K562 (cell line): ENCODE measurements around the gene CRLF3. TPM values are rescaled to one million over a fixed set of nuclear protein-coding genes. Genes with fewer than 3 reads are reported as not detected.
A peak's percentile ranks its signal among the peaks of the same experiment; 100 is the strongest.

Experiments used
- ATAC-seq: fragments of 200-7000 bp; cut with Tn5 transposase; 3 replicates; pipeline ENCODE4 v1.9.1; 2020; ENCODE audit warnings: moderate library complexity
- BruUV-seq: library from RNA; stranded (reverse); fragments of 400-500 nt; replicated peaks from 2 replicates; lab custom pipeline; 2021; lab: Mats Ljungman, UMichigan
- CTCF ChIA-PET: fragments of 300-600 bp; formaldehyde crosslinking; extraction: SDS; loops from one replicate; lab custom pipeline; 2021; ENCODE audit warnings: low intra/inter-chr PET ratio; lab: Yijun Ruan, JAX
- POLR2A ChIA-PET: fragments of 300-600, 350-650 bp; sonication (Branson Sonifier 250); formaldehyde crosslinking; extraction: SDS; loops from one replicate; lab custom pipeline; 2021; ENCODE audit warnings: antibody characterized with exemption, inconsistent platforms; lab: Yijun Ruan, JAX
- DNase-seq, 4 experiments: peaks; one replicate each; pipeline versions ENCODE4 v3.0.0 to v3.0.0-alpha.2; 2011 to 2018; ENCODE audit warnings: low spot score in 3 of 4, mixed read lengths in 3 of 4; ENCODE audit errors: extremely low read depth in 1 of 4
- FAIRE-seq: peaks from 2 replicates; lab custom pipeline; 2011; peaks lifted over from hg19 to GRCh38; lab: Jason Lieb, UNC
- H2AFZ ChIP-seq: 2 replicates; pipeline ENCODE4 v1.6.0; 2011; ENCODE audit warnings: low read depth, low read length, control low read depth, inconsistent platforms
- H3K27ac ChIP-seq: fragments of 200-600 bp; 3 replicates; pipeline ENCODE4 v1.8.0; 2011; ENCODE audit warnings: low read depth, mild to moderate bottlenecking, control low read depth, inconsistent platforms, low read length, moderate library complexity, mixed read lengths; ENCODE audit errors: extremely low read depth
- H3K27me3 ChIP-seq, 2 experiments: fragments of 300-600 bp in 1 of 2; 2 replicates in 1 of 2; 3 replicates in 1 of 2; pipeline versions ENCODE4 v1.6.0 to v1.8.0; 2011; ENCODE audit warnings: inconsistent platforms in 2 of 2, low read length in 2 of 2, mild to moderate bottlenecking in 1 of 2, mixed read lengths in 1 of 2, moderate library complexity in 1 of 2; ENCODE audit not compliant: control insufficient read depth in 2 of 2, insufficient read depth in 2 of 2
- H3K36me3 ChIP-seq: fragments of 300-600 bp; 3 replicates; pipeline ENCODE4 v1.8.0; 2011; ENCODE audit warnings: mild to moderate bottlenecking, low read length, inconsistent platforms; ENCODE audit not compliant: control insufficient read depth, insufficient read depth
- H3K4me1 ChIP-seq, 2 experiments: fragments of 200-600 bp in 1 of 2; replicated peaks in 1 of 2; 2 replicates in 1 of 2; 3 replicates in 1 of 2; pipeline versions ENCODE4 v1.5.1 to v1.8.0; 2011; ENCODE audit warnings: inconsistent platforms in 2 of 2, low read length in 2 of 2, mild to moderate bottlenecking in 1 of 2, mixed read lengths in 1 of 2, moderate library complexity in 1 of 2; ENCODE audit not compliant: control insufficient read depth in 2 of 2, insufficient read depth in 2 of 2
- H3K4me2 ChIP-seq: 2 replicates; pipeline ENCODE4 v1.6.1; 2011; ENCODE audit warnings: low read length, control low read depth, inconsistent platforms, mixed read lengths; ENCODE audit not compliant: insufficient read depth
- H3K4me3 ChIP-seq: fragments of 200-600 bp; sonication (generic), shearing (Covaris generic); 2 replicates; pipeline ENCODE4 v1.5.1; 2016; ENCODE audit warnings: control low read depth, inconsistent platforms
- H3K79me2 ChIP-seq: fragments of 200-600 bp; 3 replicates; pipeline ENCODE4 v1.8.0; 2011; ENCODE audit warnings: low read length, inconsistent platforms; ENCODE audit not compliant: control insufficient read depth, insufficient read depth
- H3K9ac ChIP-seq, 2 experiments: 2 replicates each; pipeline versions ENCODE4 v1.6.0 to v1.6.1; 2011; ENCODE audit warnings: low read depth in 2 of 2, low read length in 2 of 2, control low read depth in 1 of 2, inconsistent platforms in 1 of 2, mild to moderate bottlenecking in 1 of 2, mixed read lengths in 1 of 2; ENCODE audit not compliant: insufficient read depth in 1 of 2
- H3K9me1 ChIP-seq: one replicate; pipeline ENCODE4 v1.6.0; 2011; ENCODE audit warnings: inconsistent platforms, mild to moderate bottlenecking, low read length, moderate library complexity; ENCODE audit not compliant: control insufficient read depth, insufficient read depth
- H3K9me3 ChIP-seq: replicated peaks from 2 replicates; pipeline ENCODE4 v1.5.1; 2011; ENCODE audit warnings: low read depth, low read length, inconsistent platforms; ENCODE audit not compliant: control insufficient read depth, insufficient read depth
- H4K20me1 ChIP-seq: replicated peaks from 2 replicates; pipeline ENCODE4 v1.6.1; 2011; ENCODE audit warnings: low read length, inconsistent platforms, mixed read lengths; ENCODE audit not compliant: control insufficient read depth, insufficient read depth
- BRD9 ChIP-seq: fragments of 450-650 bp; IDR thresholded peaks from 2 replicates; pipeline ENCODE4 v1.6.1; 2018; ENCODE audit warnings: low read depth; ENCODE audit not compliant: partially characterized antibody
- HSF4 ChIP-seq: fragments of 250-450 bp; sonication (Bioruptor Pico); IDR thresholded peaks from 2 replicates; pipeline ENCODE4 v2.1.2; 2022; ENCODE audit warnings: mild to moderate bottlenecking, moderate library complexity, borderline replicate concordance
- L3MBTL2 ChIP-seq: fragments of 450-650 bp; IDR thresholded peaks from 2 replicates; pipeline ENCODE4 v1.6.1; 2016; ENCODE audit warnings: mild to moderate bottlenecking, moderate library complexity
- NCOA2 ChIP-seq, 2 experiments: fragments of 450-650 bp; IDR thresholded peaks; 2 replicates each; pipeline ENCODE4 v1.6.1; 2018; ENCODE audit warnings: mild to moderate bottlenecking in 2 of 2, moderate library complexity in 1 of 2; ENCODE audit not compliant: partially characterized antibody in 2 of 2
- NCOR1 ChIP-seq: fragments of 450-650 bp; IDR thresholded peaks from 2 replicates; pipeline ENCODE4 v1.6.1; 2016; ENCODE audit warnings: mild to moderate bottlenecking, moderate library complexity
- NR2C1 ChIP-seq, 2 experiments: fragments of 450-650 bp; IDR thresholded peaks; 2 replicates each; pipeline ENCODE4 v1.6.1; 2017; ENCODE audit warnings: mild to moderate bottlenecking in 2 of 2, antibody characterized with exemption in 1 of 2, inconsistent platforms in 1 of 2, missing compliant biosample characterization in 1 of 2, missing genetic modification characterization in 1 of 2
- PML ChIP-seq: IDR thresholded peaks from 2 replicates; pipeline ENCODE4 v1.6.1; 2012; ENCODE audit warnings: low read length, inconsistent platforms
- U2AF1 ChIP-seq: fragments of 200-400 bp; formaldehyde crosslinking; optimal IDR thresholded peaks from 2 replicates; pipeline ENCODE3; 2017; ENCODE audit warnings: mild to moderate bottlenecking, low read depth, low read length, moderate library complexity
- ZNF239 ChIP-seq: fragments of 250-450 bp; sonication (Bioruptor Pico); IDR thresholded peaks from 2 replicates; pipeline ENCODE4 v1.4.0; 2020; ENCODE audit warnings: mild to moderate bottlenecking
- ZNF699 ChIP-seq: fragments of 250-450 bp; sonication (Bioruptor Pico); IDR thresholded peaks from 2 replicates; pipeline ENCODE4 v1.8.0; 2021; ENCODE audit warnings: mild to moderate bottlenecking, moderate library complexity; ENCODE audit not compliant: insufficient replicate concordance
- ZNF764 ChIP-seq: fragments of 250-450 bp; sonication (Bioruptor Pico); IDR thresholded peaks from 2 replicates; pipeline ENCODE4 v1.4.0; 2020; ENCODE audit warnings: low read depth, mild to moderate bottlenecking, moderate library complexity
- WGBS: fragments of 100-300 bp; shearing (Covaris generic); methylation state at CpG from one replicate; pipeline ENCODE4 v1.1.6; 2016; ENCODE audit warnings: low coverage, mixed read lengths; ENCODE audit not compliant: insufficient coverage; ENCODE audit errors: missing lambda C conversion rate; 5-methylcytosine and 5-hydroxymethylcytosine counted together
- in situ Hi-C: fragments of 300-500 bp; cut with MboI; formaldehyde crosslinking; loops from 4 replicates; pipeline ENCODE4 v1.15.0; 2018; ENCODE audit warnings: inconsistent platforms, mixed read lengths
- intact Hi-C: fragments of 100-400 bp; cut with micrococcal nuclease; formaldehyde crosslinking; loops from 2 replicates; pipeline ENCODE4 v1.14.2; 2022
- polyA plus RNA-seq, 8 experiments: library from polyadenylated mRNA; depleted of rRNA in 4 of 8; stranded (reverse) in 5 of 8; unstranded in 3 of 8; fragments of >200 nt; fragmentation: Nextera tagmentation in 2 of 8; fragmentation: Illumina TruSeq in 1 of 8; extraction: Ambion mirVana in 2 of 8; extraction: Trizol in 1 of 8; gene quantifications; 2 replicates each; pipeline versions ENCODE4 v1.2.1 to v1.2.3, GENCODE V29; 2011 to 2014; ENCODE audit warnings: inconsistent platforms in 1 of 8, missing spikeins in 1 of 8
- total RNA-seq, 7 experiments: library from RNA; depleted of rRNA in 6 of 7; stranded (reverse); fragments of >200 nt in 6 of 7; fragmentation: Illumina TruSeq in 2 of 7; extraction: Trizol in 2 of 7; gene quantifications; 2 replicates each; pipeline versions ENCODE4 v1.2.1 to v1.2.3, GENCODE V29; 2011 to 2021; ENCODE audit warnings: low replicate concordance in 1 of 7
- TF ChIP-seq, protein P1 (sequence below): fragments of 250-450 bp; sonication (Bioruptor Pico); IDR thresholded peaks from 2 replicates; pipeline ENCODE4 v1.8.0; 2022; ENCODE audit warnings: inconsistent platforms, mild to moderate bottlenecking, moderate library complexity, borderline replicate concordance
- TF ChIP-seq, protein P2 (sequence below): fragments of 450-650 bp; IDR thresholded peaks from 2 replicates; pipeline ENCODE4 v1.7.0; 2016; ENCODE audit warnings: borderline replicate concordance
- TF ChIP-seq, protein P3 (sequence below): sonication (generic); formaldehyde crosslinking; IDR thresholded peaks from 2 replicates; pipeline ENCODE4 v1.8.0; 2023; ENCODE audit warnings: mild to moderate bottlenecking, missing genetic modification reagents
- TF ChIP-seq, protein P4 (sequence below), 2 experiments: fragments of 450-650 bp; IDR thresholded peaks; 2 replicates each; pipeline ENCODE4 v1.6.1; 2016

CRLF3 gene
- total and polyA plus RNA-seq, 9 of the 15 experiments (the other 6 are each of a cell fraction or from before 2014, with no cell fraction given), result 13.2 to 55.9 (median 29.8) TPM

DNA sequence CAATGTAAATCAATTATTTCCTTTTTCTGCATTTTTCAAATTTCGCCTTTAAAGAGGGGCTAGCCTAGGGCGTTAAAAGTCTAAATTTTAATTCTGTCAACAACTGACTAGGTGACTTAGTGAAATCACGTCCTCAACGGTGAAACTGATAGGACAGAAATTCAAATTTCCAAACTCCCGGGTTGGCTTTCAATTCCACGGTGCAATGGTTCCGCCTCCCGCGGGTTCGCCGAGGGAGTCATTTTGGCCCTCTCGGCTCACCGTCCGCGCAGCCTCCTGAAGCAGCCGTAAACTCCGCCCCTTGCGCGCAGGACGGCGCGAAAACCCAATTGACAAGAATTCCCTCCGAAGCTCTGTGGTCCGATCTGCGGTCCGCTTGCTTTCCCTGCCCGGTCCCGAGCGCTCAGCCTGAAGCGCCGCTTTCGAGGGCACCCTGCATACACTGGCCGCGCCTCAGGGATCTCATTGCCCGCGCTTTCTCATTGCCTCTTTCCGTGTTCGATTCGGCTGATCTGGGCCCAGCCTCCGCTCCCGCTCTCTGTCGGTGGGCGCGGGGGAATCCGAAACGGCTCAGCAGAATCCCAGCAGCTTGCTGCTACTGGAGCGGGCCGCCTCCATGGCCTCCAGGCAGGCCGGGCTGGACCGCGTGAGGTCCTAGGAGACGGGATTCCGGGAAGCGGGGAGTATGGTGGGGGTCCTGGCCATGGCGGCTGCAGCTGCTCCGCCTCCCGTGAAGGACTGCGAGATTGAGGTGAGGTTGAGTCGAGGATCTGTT lies 7.4 kb upstream of the CRLF3 start, which contains the start of gene ATAD5:
Gene ATAD5 (plus strand): TSS at position 304 of the 775 bp plus-strand sequence. CDS start 382 bp downstream, at position 686.
- ATAC-seq (peak; percentile 90), FAIRE-seq (peak; percentile 89), DNase-seq (peak; percentile 82 to 95 (median 86))
- Histone ChIP-seq H3K4me2 (peak within 1 kb of the TSS; percentile 98), H3K4me1 (peaks cover 8 to 10% of the 10 kb centered on the region in 2 experiments; a peak in 4 of 5 replicates), H3K9ac (peak within 1 kb of the TSS; percentile 96 to 99), H4K20me1 (no peaks in the 10 kb centered on the region; the same call in 1 of the 2 replicates), H3K79me2 (peaks cover 49% of the 10 kb centered on the region), H3K9me3 (no peaks in the 10 kb centered on the region), H3K27ac (peak within 1 kb of the TSS; percentile 95), H3K27me3 (no peaks in the 10 kb centered on the region), H2AFZ (peak within 1 kb of the TSS; percentile 97), H3K36me3 (peaks cover 30% of the 10 kb centered on the region), H3K9me1 (no peaks in the 10 kb centered on the region), H3K4me3 (peak within 1 kb of the TSS; percentile 86)
- intact Hi-C loops, result no loop called here
- CTCF ChIA-PET, result no interaction called here
- in situ Hi-C loops, result no loop called here
- under 1% methylated on average over 57 of the region's 59 CpGs for WGBS
- POLR2A ChIA-PET, result interaction anchor here (0.6 to 1.0 kb wide), 5 partner anchors 20 to 859 kb away, joined by 3 read pairs; no protein-coding TSS in a partner anchor
- BruUV-seq, result no TSS peak
- peak; percentile 72 for TF ChIP-seq BRD9
- no peak for TF ChIP-seq ZNF699 (CRISPR knock-in tag)
- no peak for TF ChIP-seq NR2C1 (IDR thresholded peaks at IDR 0.05)
- no peak for TF ChIP-seq NR2C1 (tag; IDR thresholded peaks at IDR 0.05)
- peak; percentile 82; the same call in 1 of the 2 replicates for TF ChIP-seq L3MBTL2
- TF ChIP-seq, protein P1, sequence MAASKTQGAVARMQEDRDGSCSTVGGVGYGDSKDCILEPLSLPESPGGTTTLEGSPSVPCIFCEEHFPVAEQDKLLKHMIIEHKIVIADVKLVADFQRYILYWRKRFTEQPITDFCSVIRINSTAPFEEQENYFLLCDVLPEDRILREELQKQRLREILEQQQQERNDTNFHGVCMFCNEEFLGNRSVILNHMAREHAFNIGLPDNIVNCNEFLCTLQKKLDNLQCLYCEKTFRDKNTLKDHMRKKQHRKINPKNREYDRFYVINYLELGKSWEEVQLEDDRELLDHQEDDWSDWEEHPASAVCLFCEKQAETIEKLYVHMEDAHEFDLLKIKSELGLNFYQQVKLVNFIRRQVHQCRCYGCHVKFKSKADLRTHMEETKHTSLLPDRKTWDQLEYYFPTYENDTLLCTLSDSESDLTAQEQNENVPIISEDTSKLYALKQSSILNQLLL (CRISPR knock-in tag), result no peak
- peak; percentile 66 for TF ChIP-seq PML
- no peak for TF ChIP-seq HSF4 (CRISPR knock-in tag)
- TF ChIP-seq, protein P2, sequence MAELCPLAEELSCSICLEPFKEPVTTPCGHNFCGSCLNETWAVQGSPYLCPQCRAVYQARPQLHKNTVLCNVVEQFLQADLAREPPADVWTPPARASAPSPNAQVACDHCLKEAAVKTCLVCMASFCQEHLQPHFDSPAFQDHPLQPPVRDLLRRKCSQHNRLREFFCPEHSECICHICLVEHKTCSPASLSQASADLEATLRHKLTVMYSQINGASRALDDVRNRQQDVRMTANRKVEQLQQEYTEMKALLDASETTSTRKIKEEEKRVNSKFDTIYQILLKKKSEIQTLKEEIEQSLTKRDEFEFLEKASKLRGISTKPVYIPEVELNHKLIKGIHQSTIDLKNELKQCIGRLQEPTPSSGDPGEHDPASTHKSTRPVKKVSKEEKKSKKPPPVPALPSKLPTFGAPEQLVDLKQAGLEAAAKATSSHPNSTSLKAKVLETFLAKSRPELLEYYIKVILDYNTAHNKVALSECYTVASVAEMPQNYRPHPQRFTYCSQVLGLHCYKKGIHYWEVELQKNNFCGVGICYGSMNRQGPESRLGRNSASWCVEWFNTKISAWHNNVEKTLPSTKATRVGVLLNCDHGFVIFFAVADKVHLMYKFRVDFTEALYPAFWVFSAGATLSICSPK, result no peak
- TF ChIP-seq NCOA2 (IDR thresholded peaks at IDR 0.05; ENCODE audit: partially characterized antibody in 2 of 2), result no peak
- TF ChIP-seq, protein P3, sequence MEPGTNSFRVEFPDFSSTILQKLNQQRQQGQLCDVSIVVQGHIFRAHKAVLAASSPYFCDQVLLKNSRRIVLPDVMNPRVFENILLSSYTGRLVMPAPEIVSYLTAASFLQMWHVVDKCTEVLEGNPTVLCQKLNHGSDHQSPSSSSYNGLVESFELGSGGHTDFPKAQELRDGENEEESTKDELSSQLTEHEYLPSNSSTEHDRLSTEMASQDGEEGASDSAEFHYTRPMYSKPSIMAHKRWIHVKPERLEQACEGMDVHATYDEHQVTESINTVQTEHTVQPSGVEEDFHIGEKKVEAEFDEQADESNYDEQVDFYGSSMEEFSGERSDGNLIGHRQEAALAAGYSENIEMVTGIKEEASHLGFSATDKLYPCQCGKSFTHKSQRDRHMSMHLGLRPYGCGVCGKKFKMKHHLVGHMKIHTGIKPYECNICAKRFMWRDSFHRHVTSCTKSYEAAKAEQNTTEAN (CRISPR knock-in tag), result no peak
- TF ChIP-seq ZNF764, result no peak
- no peak for TF ChIP-seq U2AF1
- no peak for TF ChIP-seq NCOR1
- TF ChIP-seq ZNF239, result no peak
- TF ChIP-seq, protein P4, sequence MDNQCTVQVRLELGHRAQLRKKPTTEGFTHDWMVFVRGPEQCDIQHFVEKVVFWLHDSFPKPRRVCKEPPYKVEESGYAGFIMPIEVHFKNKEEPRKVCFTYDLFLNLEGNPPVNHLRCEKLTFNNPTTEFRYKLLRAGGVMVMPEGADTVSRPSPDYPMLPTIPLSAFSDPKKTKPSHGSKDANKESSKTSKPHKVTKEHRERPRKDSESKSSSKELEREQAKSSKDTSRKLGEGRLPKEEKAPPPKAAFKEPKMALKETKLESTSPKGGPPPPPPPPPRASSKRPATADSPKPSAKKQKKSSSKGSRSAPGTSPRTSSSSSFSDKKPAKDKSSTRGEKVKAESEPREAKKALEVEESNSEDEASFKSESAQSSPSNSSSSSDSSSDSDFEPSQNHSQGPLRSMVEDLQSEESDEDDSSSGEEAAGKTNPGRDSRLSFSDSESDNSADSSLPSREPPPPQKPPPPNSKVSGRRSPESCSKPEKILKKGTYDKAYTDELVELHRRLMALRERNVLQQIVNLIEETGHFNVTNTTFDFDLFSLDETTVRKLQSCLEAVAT (IDR thresholded peaks at IDR 0.05), result peak in 1 of 2 experiments; percentile 91; a peak in 2 of 4 replicates
